Non-pigmented ciliary epithelial cell (primary cell): Measurements from ENCODE around the gene RXRB.

Source experiments
- DNase-seq: peaks from one replicate; pipeline ENCODE4 v3.0.0-alpha.2; 2010; ENCODE audit warnings: low read depth

Gene RXRB

GRCh38 chr6:33195304-33196165 lies 4.9 kb downstream of the RXRB start:
- DNase-seq: no peak

- no peak for DNase-seq
These were observed 6.0 kb downstream of the RXRB start for GRCh38 chr6:33194431-33194979.

DNA sequence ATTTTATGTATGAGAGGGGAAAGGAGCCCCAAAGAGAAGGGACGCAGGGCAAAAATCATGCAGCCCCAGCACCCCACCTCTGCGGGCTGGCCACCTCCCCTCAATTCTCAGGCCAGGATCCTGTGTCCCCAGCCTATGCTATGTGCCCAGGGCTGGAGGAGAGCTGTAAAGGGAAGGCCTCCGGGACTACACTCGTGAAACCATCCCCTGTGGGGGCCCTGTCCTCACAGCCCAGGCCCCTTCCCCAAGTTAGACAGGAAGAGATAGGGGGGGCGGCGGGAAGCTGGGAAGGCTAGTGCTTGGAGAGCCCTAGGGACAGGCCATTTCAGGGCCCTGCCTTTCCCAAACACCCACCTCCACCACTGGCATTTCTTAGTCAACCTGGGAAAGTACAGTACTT lies 6.8 kb downstream of the RXRB start:
- no peak for DNase-seq

DNA sequence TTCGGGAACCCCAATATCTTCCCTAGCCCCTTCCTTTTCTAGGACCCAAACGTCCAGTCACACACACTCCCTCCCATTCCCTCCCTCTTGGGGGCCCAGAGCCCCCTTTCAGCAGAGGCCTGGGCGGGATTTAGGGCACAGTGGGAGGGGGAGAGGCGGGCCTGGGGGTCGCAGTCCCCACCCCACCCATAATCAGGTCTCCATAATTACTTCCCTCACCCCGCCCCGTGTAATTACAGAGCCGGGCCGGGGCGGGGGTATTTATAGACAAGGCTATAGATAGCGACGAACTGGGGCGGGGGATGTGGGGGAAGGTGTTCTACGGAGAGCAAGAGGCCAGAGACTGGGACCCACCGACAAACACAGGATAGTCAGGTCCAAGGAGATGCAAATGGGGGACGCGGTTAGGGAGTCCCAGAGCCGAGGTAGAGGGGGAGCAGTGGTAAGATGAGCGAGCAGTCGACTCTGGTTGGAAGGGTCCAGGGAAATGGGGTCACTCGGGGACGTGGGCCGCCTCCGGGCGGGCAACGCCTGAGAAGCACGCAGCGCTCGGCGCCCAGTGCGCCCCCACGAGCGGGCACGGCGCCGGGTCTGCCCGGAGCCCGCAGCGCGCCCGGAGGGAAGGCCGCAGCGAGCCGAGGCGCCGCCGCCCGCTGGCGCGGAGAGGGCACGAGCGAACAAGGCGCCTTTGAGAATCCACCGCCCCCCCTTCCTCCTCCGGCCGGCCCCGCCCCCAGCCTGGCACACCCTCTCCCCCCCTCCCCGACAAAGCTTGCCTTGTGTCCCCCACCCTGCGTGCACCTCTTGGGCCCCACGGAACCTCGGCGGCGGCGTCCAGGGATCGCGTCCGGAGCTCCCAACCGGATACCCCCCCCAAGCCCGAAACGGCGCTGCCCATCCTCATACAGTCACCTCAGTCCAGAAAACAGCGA lies 7.5 kb downstream of the RXRB start:
- no peak for DNase-seq

DNA sequence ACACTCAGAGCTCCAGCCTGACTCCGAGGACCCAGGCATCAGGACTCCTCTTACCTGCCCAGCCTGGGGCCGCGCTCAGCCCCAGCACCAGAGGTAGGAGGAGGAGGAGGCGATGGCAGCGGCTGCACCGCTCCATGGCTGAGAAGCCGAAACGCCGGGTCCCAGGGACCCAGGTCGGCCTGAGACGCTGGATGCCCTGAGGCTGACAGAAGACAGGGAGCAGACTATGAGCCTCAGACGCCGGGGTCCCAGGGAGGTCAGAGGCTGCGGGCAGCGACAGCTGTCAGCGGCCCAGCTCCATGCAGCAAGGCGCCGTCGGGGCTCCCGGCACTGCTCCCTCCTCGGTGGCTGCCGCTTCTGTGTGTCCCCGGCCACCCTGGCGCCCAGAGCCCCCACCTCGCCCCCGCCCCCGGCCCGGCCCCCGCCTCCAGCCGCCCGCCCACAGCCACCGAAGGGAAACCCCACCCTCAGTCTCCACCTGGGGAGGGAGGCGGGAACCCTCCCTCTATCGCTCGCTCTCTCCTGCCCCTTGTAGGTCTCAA lies 8.3 kb downstream of the RXRB start, which contains the start of gene COL11A2:
TSS of gene COL11A2 (minus strand) at position 363 of the 542 bp plus-strand sequence. CDS start at position 136, 227 bp downstream.
- DNase-seq: no peak

- no peak for DNase-seq
These were observed 8.9 kb downstream of the RXRB start for GRCh38 chr6:33191383-33192104.

GRCh38 chr6:33190504-33191107 lies 9.9 kb downstream of the RXRB start:
- DNase-seq: no peak

DNA sequence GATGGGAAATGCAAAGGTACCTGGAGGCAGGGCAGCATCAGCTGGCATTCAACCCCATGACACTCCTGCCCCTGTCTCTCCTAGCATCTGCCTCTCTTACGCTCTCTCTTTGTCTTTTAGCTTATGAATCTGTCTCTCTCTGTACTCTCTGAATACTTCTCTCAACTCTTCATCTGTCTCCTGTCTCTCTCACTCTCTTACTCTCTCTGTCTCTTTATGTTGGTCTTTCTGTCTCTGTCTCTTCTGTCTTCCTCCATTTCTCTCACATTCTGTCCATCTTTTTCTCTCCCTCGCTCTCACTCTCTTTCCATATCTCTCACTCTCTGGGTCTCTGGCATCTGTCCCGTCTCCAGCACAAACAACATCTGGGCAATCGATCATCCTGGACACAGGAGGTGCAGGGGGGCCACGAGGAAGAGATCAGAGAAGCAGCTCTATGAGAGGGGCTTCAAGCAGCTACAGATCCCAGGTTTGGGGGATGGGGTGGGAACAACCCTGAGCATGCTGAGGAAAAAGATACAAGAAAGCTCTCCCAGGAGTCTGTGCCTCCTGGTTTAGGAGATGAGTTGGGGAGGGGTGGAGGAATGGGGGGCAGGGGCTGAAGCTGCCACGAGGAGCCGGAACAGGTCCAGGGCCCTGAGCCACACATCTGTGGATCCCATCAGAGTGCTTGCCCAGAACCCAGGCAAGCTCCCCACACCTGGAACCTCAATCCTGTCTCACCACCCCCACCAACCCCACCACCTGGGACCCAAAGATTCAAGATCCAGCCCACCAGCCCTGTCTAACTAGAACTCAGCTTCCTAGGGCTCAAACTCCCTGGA lies 10.6 kb downstream of the RXRB start:
- DNase-seq: no peak

- DNase-seq: no peak
These were observed 11.3 kb downstream of the RXRB start for GRCh38 chr6:33189164-33189563.

DNA sequence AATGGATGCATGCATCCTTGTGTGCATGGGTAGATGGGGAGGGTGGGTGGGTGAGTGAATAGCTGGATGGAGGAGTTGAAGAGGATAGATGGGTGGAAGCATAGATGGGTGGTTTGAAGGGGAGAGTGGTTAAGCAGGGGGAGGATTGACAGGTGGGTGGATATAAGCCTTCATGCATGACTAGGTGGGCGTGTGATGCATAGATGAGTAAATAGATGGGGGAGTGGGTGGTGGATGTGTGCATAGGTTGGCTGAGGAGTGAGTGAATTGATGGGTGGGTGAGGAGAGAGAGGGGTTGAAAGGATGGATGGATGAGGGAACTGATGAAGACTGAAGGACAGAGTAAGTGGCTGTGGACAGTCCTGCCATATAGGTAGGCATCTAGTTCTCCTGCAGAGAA lies 12.7 kb downstream of the RXRB start:
- no peak for DNase-seq

GRCh38 chr6:33185654-33186187 lies 14.7 kb downstream of the RXRB start:
- no peak for DNase-seq

- DNase-seq: no peak
These were observed 15.3 kb downstream of the RXRB start for GRCh38 chr6:33185190-33185589.

GRCh38 chr6:33183071-33183683 lies 17.3 kb downstream of the RXRB start:
- DNase-seq: no peak

DNA sequence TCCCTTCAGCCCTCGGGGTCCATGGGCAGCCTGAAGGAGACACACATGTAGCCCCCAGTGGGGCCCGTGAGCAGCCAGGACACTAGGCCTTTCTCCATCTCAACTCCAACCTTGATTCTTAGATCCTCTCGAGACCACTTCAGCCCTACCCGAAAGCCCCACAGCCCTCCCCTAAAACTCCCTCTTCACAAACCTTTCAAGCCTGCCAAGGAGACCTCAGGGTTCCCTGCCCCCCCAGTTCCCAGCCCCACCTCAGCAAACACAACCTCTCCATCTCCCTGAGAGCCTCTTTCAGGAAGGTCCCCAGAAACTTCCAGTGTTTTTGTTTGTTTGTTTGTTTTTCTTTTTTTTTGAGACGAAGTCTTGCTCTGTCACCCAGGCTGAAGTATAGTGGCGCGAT lies 19.3 kb downstream of the RXRB start:
- DNase-seq: no peak

DNA sequence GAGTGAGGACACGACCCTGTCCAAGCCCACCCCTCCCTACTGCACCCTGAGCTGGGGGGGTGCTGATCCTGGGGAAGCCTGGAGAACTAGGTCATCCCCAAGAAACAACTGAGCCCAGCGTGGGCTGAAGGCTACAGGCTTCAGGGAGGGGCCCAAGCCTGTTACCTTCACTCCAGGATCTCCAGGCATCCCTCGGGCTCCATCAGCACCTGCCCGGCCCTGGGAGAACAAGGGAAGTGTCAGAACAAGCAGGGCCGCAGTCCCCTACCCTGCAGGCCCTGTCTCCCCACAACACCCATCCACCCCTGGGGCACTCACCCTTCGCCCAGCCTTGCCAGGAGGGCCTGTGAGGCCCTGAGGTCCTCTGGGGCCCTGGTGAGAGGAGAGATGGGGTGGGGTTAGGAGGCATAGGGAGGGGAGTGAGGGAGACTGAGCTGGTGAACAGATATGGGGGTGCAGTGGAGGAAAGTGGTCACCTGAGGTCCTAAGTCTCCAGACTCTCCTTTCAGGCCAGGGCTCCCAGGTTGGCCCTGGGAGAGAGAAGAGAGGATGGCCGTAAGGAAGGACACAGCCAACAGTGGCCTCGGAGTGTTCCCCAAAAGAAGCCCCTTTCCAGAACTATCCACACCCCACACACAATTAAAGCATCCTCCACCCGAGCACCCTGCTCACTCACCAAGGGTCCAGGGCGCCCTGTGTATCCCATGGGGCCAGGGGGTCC lies 21.6 kb downstream of the RXRB start:
- no peak for DNase-seq

GRCh38 chr6:33177552-33178446 lies 22.7 kb downstream of the RXRB start:
- no peak for DNase-seq

DNA sequence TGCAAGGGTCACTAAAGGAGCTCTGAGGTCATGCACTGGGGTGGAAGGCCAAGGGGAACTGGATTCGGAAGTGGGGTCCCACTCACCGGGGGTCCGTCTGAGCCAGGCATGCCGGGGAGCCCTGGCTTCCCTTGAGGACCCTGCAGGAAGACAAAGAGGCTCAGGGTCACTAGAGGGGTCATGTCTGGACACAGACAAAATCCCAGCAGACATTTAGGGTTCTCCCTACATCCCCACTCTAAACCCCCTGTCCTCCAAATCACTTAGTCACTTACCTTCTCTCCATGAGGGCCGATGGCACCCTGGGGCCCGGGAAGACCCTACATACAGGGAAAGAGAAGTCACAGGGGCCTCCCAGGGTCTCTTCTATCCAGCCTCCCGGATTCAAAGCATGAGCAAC lies 23.6 kb downstream of the RXRB start:
- no peak for DNase-seq
